ENCODE data around the gene TMPRSS2. TPM values are rescaled to one million over a fixed set of nuclear protein-coding genes. Genes with fewer than 3 reads are reported as not detected.
A peak's percentile ranks its signal among the peaks of the same experiment; 100 is the strongest.

TMPRSS2 gene
- total and polyA plus RNA-seq, 7 donors, result 0.33 to 434 (median 34.4) TPM; not detected in 1

GRCh38 chr21:41470054-41470453 is 37.9 kb downstream of the TMPRSS2 start:
- Histone ChIP-seq H3K9me3 (no peaks in the 10 kb centered on the region), H3K27me3 (peaks cover 0 to 15% (median 8%) of the 10 kb centered on the region in 3 donors), H3K27ac (no peak overlapping the region), H3K36me3 (no peaks in the 10 kb centered on the region), H3K4me1 (peaks cover 0 to 23% (median 19%) of the 10 kb centered on the region in 4 donors), H3K4me3 (no peak overlapping the region)
- no peak for TF ChIP-seq POLR2AphosphoS5 (IDR thresholded peaks at IDR 0.05)
- no peak for TF ChIP-seq EP300 (IDR thresholded peaks at IDR 0.05)
- no peak for TF ChIP-seq CTCF (IDR thresholded peaks at IDR 0.05)
- no peak for TF ChIP-seq POLR2A (IDR thresholded peaks at IDR 0.05)
- intact Hi-C loops (cut with DNase I), result no loop called here
- DNase-seq, result no peak
- WGBS, 2 donors, result 59 to 67% methylated on average over 5 of the region's 5 CpGs

- no peak for TF ChIP-seq EP300 (IDR thresholded peaks at IDR 0.05)
- Histone ChIP-seq H3K27ac (peak overlapping the region in 1 of 4 donors; percentile 14), H3K4me3 (no peak overlapping the region), H3K9me3 (no peaks in the 10 kb centered on the region), H3K27me3 (peaks cover 0 to 2% (median 0%) of the 10 kb centered on the region in 3 donors), H3K4me1 (peaks cover 0 to 23% (median 19%) of the 10 kb centered on the region in 4 donors), H3K36me3 (no peaks in the 10 kb centered on the region)
- WGBS, 2 donors, result 74 to 86% methylated on average over 23 of the region's 23 CpGs
- no peak for DNase-seq
- intact Hi-C loops (cut with DNase I), result no loop called here
These were observed 41.7 kb downstream of the TMPRSS2 start for GRCh38 chr21:41466024-41466820.

GRCh38 chr21:41465176-41465781 is 42.7 kb downstream of the TMPRSS2 start:
- H3K4me3 ChIP-seq, result no peak overlapping the region
- no peak for TF ChIP-seq CTCF (IDR thresholded peaks at IDR 0.05)
- TF ChIP-seq EP300 (IDR thresholded peaks at IDR 0.05), result no peak
- no peak for TF ChIP-seq POLR2AphosphoS5 (IDR thresholded peaks at IDR 0.05)
- TF ChIP-seq POLR2A (IDR thresholded peaks at IDR 0.05), result no peak
- H3K27me3 ChIP-seq, result no peaks in the 10 kb centered on the region
- H3K9me3 ChIP-seq, result no peaks in the 10 kb centered on the region
- no peak overlapping the region for H3K27ac ChIP-seq
- H3K4me1 ChIP-seq, result peaks cover 0 to 24% (median 21%) of the 10 kb centered on the region in 4 donors
- intact Hi-C loops (cut with DNase I), result no loop called here
- no peak for DNase-seq
- 88 to 92% methylated on average over 4 of the region's 4 CpGs for WGBS, 2 donors
- H3K36me3 ChIP-seq, result no peaks in the 10 kb centered on the region

DNA sequence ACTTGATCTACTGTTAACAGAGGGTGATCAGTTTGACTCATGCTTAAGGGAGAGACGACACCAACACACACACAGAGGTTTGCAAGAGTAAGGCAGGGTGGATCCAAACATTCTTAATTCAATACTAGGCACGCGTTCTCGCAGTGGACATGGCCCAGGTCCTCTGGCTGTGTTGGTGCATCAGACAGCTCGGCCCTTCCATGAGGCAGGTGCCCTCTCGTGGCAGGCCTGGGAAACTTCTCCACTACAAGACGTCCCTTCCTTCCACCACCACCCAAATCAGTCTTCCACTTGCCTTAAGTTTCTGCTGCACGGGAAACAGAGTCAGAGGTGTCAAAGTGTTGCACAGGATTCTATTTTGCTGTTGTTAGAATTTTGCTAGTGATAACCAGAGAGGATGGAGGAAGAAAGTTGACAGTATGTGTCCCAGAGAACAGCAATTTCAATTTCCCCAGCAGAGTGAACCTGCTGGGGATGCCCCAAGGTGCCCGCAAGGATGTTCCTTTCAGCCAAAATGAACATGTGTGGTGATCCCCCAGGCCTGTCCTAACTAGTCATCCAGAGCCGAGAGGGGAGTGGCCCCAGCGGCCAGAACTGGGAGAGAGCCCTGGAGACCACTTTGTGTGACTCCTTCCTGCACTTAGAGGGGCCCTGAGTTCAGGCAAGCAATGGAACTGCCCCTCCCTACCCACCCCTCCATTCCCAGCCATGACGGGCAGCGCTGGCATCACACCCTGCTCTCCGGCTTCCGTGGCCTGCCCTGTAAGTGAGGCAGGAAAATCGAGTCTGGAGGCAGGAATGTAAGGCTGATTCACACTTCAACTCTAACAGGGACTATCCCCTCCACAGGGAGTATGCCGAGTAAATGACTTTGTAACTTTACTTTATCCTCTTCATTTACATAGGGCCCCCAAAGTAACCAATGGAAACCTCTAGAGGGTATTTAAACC is 47.1 kb downstream of the TMPRSS2 start:
- WGBS, 2 donors, result 29 to 45% methylated on average over 17 of the region's 17 CpGs
- H3K36me3 ChIP-seq, result peaks cover 0 to 32% (median 0%) of the 10 kb centered on the region in 4 donors
- H3K27me3 ChIP-seq, result no peaks in the 10 kb centered on the region
- H3K27ac ChIP-seq, result no peak overlapping the region
- no peak for TF ChIP-seq POLR2A (IDR thresholded peaks at IDR 0.05)
- TF ChIP-seq CTCF (IDR thresholded peaks at IDR 0.05), result peak; percentile 47 to 78 (median 72)
- no peak for TF ChIP-seq EP300 (IDR thresholded peaks at IDR 0.05)
- TF ChIP-seq POLR2AphosphoS5 (IDR thresholded peaks at IDR 0.05), result peak in 1 of 4 donors; percentile 15
- peak; percentile 87 for DNase-seq
- peaks cover 0 to 7% (median 5%) of the 10 kb centered on the region in 4 donors for H3K4me1 ChIP-seq
- H3K9me3 ChIP-seq, result no peaks in the 10 kb centered on the region
- intact Hi-C loops (cut with DNase I), result loop anchor here (1.0 to 5.0 kb wide), 3 partner anchors 178 to 339 kb away; no protein-coding TSS in a partner anchor
- H3K4me3 ChIP-seq, result no peak overlapping the region

All from sigmoid colon (tissue), 7 donors.